ENCODE results near the gene CEP350.

GRCh38 chr1:180083164-180083563 is 128.6 kb downstream of the CEP350 start:
- TF ChIP-seq EZH2phosphoT487 (IDR thresholded peaks at IDR 0.05; ENCODE audit: borderline replicate concordance): no peak
- TF ChIP-seq, protein P1, sequence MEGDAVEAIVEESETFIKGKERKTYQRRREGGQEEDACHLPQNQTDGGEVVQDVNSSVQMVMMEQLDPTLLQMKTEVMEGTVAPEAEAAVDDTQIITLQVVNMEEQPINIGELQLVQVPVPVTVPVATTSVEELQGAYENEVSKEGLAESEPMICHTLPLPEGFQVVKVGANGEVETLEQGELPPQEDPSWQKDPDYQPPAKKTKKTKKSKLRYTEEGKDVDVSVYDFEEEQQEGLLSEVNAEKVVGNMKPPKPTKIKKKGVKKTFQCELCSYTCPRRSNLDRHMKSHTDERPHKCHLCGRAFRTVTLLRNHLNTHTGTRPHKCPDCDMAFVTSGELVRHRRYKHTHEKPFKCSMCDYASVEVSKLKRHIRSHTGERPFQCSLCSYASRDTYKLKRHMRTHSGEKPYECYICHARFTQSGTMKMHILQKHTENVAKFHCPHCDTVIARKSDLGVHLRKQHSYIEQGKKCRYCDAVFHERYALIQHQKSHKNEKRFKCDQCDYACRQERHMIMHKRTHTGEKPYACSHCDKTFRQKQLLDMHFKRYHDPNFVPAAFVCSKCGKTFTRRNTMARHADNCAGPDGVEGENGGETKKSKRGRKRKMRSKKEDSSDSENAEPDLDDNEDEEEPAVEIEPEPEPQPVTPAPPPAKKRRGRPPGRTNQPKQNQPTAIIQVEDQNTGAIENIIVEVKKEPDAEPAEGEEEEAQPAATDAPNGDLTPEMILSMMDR (conservative IDR thresholded peaks at IDR 0.05; ENCODE audit: low read length): no peak
